ENCODE results near the gene USH1G.
"Not testable (repeated sequence)": the region's sequence is repeated elsewhere in the genome, so short reads cannot be mapped to it uniquely, and the experiment has no call there.

Gene USH1G

DNA sequence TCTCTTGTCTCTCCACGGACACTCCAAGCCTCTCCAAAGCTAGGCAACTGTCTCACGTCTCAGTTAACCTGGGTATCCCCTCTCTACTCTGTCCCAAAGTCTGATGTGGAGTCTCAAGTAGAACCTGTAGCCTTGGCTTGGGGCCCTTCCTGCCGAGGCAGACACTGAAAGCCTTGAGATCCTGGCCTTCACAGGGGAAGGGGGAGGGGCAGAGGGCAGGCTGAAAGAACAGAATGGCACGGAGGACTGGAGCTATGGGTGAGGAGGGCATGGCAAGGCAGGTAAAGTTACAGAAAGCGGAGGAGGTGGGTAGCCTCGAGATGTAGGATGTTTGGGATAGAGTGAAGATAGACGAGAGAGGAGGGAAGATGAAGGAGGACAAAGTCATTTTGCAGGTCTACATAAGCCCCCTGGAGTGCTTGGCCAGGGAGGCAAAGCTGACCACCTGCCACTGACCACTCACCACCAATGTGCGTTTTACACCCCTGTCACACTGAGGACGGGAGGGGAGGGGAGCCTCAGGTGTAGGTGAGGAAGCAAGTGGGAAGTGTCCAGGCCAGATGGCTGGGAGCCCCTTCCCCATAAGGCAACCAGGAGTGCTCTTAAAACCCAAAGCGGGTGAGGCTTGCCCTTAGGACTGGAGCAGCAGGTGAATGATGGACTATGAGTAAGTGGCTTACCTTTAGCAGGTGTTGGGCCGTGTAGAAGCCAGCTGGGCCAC lies 51.5 kb downstream of the USH1G start:
- H3K4me2 ChIP-seq = peak overlapping the region; percentile 82 to 99 (median 93)
- no peak for TF ChIP-seq Cebpa-rat (IDR thresholded peaks at IDR 0.05)
- peak overlapping the region in 6 of 11 experiments; percentile 77 to 84 (median 82); a peak in 6 of 22 replicates for H3K9ac ChIP-seq
- H3K4me3 ChIP-seq = peak overlapping the region in 9 of 10 experiments; percentile 62 to 82 (median 69); a peak in 15 of 20 replicates
- H3K9me3 ChIP-seq (replicated peaks in 1 of 11) = no peaks in the 10 kb centered on the region
- no peaks in the 10 kb centered on the region for H3K27me3 ChIP-seq
- no peaks in the 10 kb centered on the region for H3K36me3 ChIP-seq
- H3K4me1 ChIP-seq = peaks cover 20 to 30% (median 27%) of the 10 kb centered on the region in 10 experiments
- no peak overlapping the region for H3K27ac ChIP-seq
- peaks cover 0 to 15% (median 0%) of the 10 kb centered on the region in 11 experiments; a peak in 5 of 22 replicates for H4K20me1 ChIP-seq

DNA sequence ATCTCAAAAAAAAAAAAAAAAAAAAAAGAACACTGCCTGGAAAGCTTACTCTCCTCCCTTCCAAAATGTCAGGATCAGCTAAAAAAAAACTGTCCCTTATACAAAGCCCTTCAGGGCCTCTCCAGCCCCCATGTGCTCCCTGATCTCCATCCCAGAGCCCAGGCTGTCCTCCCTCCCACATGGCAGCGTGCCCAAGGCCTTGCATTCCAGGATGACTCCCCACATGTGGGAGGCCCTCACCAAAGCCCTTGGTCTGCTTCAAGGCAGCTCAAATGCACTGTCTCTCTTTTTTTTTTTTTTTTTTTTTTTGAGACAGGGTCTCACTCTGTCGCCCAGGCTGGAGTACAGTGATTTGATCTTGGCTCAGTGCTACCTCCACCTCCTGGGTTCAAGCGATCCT lies 52.5 kb downstream of the USH1G start:
- no peak for TF ChIP-seq Cebpa-rat (IDR thresholded peaks at IDR 0.05)
- Histone ChIP-seq H4K20me1 (peaks cover 0 to 20% (median 0%) of the 10 kb centered on the region in 11 experiments; a peak in 6 of 22 replicates), H3K27me3 (no peaks in the 10 kb centered on the region), H3K36me3 (no peaks in the 10 kb centered on the region), H3K4me3 (no peak overlapping the region), H3K27ac (no peak overlapping the region), H3K9me3 (replicated peaks in 1 of 11) (no peaks in the 10 kb centered on the region), H3K4me1 (peaks cover 23 to 40% (median 37%) of the 10 kb centered on the region in 10 experiments), H3K9ac (no peak overlapping the region), H3K4me2 (no peak overlapping the region; a peak in 1 of 22 replicates)

DNA sequence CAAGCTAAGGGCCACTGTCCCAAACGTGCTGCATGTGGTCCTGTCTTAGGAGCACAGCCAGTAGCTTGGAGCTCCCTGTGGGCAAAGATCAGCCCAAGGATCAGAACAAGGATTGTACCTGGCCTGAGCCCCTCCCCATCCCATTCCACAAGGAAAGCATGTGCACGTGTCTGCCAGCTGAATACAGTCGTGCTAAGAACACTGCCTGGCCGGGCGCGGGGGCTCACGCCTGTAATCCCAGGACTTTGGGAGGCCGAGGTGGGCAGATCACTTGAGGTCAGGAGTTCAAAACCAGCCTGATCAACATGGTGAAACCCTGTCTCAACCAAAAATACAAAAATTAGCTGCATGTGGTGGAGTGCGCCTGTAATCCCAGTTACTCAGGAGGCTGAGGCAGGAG lies 53.0 kb downstream of the USH1G start:
- not testable (repeated sequence) for H3K9me3 ChIP-seq (replicated peaks in 1 of 11); H3K36me3 ChIP-seq; H3K9ac ChIP-seq; H3K27me3 ChIP-seq; H3K4me2 ChIP-seq; H3K27ac ChIP-seq; H3K4me3 ChIP-seq
- Histone ChIP-seq H4K20me1 (peaks cover 0 to 21% (median 0%) of the 10 kb centered on the region in 11 experiments; a peak in 7 of 22 replicates), H3K4me1 (peaks cover 23 to 45% (median 41%) of the 10 kb centered on the region in 10 experiments)

DNA sequence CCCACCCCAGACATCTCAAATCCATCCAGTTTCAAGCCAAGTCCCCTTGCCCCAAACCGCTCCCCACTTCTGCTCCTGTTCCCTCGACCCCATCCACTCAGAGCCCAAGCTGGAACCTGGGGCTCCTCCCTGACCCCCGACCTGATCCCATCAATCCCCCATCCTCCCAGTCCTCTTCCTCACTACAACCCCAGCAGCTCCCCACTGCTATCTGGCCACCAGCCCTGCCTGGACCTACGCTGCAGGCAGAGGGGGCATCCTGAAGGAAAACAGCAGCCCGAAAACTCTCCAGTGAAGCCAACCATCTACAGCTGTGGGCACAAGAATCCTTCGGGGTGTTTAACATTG lies 54.2 kb downstream of the USH1G start:
- H4K20me1 ChIP-seq = peaks cover 0 to 29% (median 2%) of the 10 kb centered on the region in 11 experiments; a peak in 10 of 22 replicates
- H3K4me2 ChIP-seq = no peak overlapping the region
- TF ChIP-seq Cebpa-rat (IDR thresholded peaks at IDR 0.05) = no peak
- H3K27me3 ChIP-seq = no peaks in the 10 kb centered on the region
- no peak overlapping the region for H3K4me3 ChIP-seq
- peaks cover 18 to 40% (median 37%) of the 10 kb centered on the region in 10 experiments for H3K4me1 ChIP-seq
- peaks cover 0 to 3% (median 0%) of the 10 kb centered on the region in 11 experiments; a peak in 4 of 22 replicates for H3K36me3 ChIP-seq
- no peaks in the 10 kb centered on the region for H3K9me3 ChIP-seq (replicated peaks in 1 of 11)
- H3K27ac ChIP-seq = no peak overlapping the region
- H3K9ac ChIP-seq = peak overlapping the region in 3 of 11 experiments; percentile 3 to 15 (median 6); a peak in 2 of 22 replicates

DNA sequence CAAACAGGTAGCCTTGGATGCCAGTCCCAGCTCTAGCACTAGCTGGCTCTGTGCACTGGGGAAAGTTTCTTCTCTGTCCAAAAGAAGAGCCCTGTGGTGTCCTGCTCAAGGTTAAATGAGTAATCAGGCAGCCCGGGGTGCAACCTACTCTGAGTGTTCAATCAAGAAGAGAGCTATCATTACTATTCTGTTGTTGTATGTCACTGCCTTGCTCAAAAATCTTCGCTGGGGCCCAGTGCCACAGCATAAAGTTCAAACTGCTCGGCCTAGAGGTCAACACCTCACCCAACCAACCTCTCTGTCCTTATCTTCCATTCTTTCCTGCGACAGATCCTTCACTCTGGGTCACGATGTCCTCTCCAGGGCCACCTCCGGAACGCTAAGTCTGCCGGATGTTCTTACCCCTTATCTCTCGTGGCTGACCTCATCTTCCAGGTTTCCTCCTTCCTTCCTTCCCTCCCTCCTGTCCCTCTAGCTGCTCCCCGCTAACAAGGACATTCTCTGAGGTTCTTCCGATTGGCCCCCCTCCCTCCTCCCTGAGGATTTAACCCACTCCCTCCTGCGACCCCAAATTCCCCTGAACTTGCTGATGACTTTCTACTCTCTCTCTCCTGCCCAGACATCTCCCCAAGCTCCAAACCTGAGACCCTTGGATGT lies 54.7 kb downstream of the USH1G start:
- no peaks in the 10 kb centered on the region for H3K9me3 ChIP-seq (replicated peaks in 1 of 11)
- peaks cover 0 to 34% (median 7%) of the 10 kb centered on the region in 11 experiments; a peak in 10 of 22 replicates for H4K20me1 ChIP-seq
- H3K4me1 ChIP-seq = peaks cover 15 to 38% (median 34%) of the 10 kb centered on the region in 10 experiments
- no peak for TF ChIP-seq Cebpa-rat (IDR thresholded peaks at IDR 0.05)
- H3K36me3 ChIP-seq = peaks cover 0 to 7% (median 0%) of the 10 kb centered on the region in 11 experiments; a peak in 4 of 22 replicates
- H3K4me2 ChIP-seq = no peak overlapping the region
- 0 out of 22 replicates have a peak overlapping the region, but pooled peaks of 2 of the 11 experiments have one; percentile 6 to 15 for H3K9ac ChIP-seq
- no peaks in the 10 kb centered on the region for H3K27me3 ChIP-seq
- H3K27ac ChIP-seq = no peak overlapping the region
- no peak overlapping the region for H3K4me3 ChIP-seq

DNA sequence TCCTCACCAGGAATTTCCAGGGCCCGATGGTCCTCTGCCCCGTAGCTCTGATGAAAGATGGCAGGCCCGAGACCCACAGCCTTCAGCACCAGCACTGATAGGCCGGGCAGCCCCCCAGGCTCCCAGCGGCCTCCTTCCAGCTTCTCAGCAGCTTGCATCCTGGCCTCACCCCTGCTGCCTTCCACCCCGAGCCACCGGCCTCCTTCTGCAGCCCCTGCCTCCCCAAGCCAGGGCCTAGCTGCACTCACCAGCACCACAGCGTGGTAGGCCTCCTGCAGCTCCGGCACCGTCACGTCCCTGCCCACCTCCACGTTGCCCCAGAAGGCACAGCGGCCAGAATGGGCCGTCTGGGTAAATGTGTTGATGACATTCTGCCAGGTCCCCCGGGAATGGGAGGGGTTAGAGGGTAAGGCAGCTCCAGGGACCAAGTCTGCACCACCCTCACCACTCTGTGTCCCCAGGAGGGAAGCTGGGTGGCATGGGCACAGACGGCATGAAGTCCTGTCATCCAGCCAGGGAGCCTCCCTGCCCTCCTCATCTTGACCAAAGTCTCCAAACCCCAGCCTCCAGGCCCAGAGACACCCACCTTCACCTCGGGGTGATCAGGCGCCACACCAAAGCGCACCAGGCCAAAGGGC lies 56.7 kb downstream of the USH1G start:
- peak overlapping the region in 9 of 11 experiments; percentile 4 to 68 (median 48); a peak in 14 of 22 replicates for H3K9ac ChIP-seq
- H3K4me2 ChIP-seq = peak overlapping the region in 8 of 11 experiments; percentile 28 to 61 (median 54); a peak in 13 of 22 replicates
- peaks cover 0 to 7% (median 0%) of the 10 kb centered on the region in 11 experiments; a peak in 4 of 22 replicates for H3K36me3 ChIP-seq
- H3K27me3 ChIP-seq = peaks cover 12 to 20% (median 15%) of the 10 kb centered on the region in 11 experiments
- peaks cover 9 to 37% (median 31%) of the 10 kb centered on the region in 10 experiments for H3K4me1 ChIP-seq
- H4K20me1 ChIP-seq = peaks cover 0 to 52% (median 16%) of the 10 kb centered on the region in 11 experiments; a peak in 15 of 22 replicates
- TF ChIP-seq Cebpa-rat (IDR thresholded peaks at IDR 0.05) = no peak
- peak overlapping the region in 2 of 11 experiments; percentile 10 to 20; a peak in 3 of 22 replicates for H3K27ac ChIP-seq
- no peaks in the 10 kb centered on the region for H3K9me3 ChIP-seq (replicated peaks in 1 of 11)
- H3K4me3 ChIP-seq = no peak overlapping the region

All from BLaER1 treated with 17β-estradiol and CSF1 and Interleukin-3, amounts not matched to agents 10 nM and 100 nM (cell line).